NCI-H524 treated with DMSO at 0.1 percent for 48 hours (cell line): ENCODE measurements around the gene NAPA.
"Not testable (repeated sequence)": the region's sequence is repeated elsewhere in the genome, so short reads cannot be mapped to it uniquely, and the experiment has no call there.

Experiments
- DNase-seq: peaks from one replicate; lab custom pipeline; 2025; lab: John Stamatoyannopoulos, UW

The NAPA gene

DNA sequence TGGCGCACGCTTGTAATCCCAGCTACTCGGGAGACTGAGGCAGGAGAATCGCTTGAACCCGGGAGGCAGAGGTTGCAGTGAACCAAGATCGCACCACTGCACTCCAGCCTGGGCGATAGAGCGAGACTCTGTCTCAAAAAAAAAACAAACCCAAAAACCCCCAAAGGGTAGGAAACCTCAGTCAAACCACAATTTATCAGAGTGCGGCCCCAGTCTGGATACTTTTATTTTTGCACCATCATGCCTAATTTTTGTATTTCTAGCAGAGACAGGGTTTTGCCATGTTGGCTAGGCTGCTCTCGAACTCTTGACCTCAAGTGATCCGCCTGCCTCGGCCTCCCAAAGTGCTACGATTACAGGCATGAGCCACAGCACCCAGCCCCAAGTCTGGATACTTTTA lies 28.6 kb downstream of the NAPA start:
- not testable (repeated sequence) for DNase-seq

DNA sequence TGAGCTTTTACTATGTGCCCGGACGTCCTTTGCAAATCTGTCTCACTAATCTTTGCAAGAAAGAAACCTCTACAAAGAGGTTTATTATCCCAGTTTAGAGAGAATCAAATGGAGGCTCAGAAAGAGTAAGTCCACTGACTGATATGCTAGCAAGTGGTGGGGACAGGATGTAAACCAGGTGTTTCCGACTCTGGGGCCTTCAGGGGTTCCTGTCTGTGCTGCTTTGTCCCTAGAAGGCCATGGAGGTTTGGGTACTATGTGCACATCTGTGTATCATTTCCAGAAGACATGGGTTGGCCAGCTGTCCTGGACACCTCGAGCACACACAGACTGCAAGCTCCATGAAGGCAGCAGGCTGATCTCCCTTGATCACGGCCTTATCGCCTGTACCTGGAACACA lies 29.7 kb downstream of the NAPA start:
- no peak for DNase-seq

DNA sequence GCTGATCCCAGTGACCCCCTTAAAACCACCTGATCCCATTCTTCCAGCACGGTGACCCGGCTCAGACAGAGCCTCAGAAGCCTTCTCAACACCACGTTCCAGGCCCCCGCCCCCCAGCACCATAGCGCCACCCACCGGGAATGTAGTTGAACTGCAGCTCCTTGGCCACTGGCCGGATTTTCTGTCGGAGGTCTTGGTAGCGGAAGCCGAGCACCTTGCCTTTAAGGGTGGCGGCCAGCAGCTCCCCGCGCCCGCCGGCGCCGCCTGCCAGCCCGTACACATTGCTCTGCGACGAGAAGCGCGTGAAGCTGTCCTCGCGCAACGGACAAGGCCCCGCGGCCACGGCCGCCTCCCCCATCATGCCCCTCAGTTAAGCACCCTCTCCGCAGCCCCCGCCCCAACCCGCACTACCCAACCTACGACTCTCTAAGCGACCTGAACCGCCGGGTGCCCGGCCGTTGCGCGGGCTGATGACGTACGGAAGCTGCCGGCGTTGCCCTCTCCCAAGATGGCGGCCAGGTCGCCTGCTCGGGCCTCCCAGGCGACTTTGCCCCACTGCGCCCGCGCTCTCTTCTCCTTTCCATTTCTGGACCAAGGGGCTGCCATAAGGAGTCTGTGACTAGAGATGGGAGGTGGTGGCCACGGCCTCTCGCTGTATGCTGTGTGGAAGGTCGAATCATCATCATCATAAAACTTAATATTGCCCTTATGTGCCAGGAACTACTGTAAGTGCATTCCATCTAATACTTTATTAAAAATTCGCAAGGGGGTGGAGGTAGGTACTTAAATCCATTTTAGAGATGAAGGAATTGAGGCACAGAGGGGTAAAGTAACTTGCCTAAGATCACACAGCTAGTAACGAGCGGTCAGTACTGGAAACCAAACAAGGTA lies 30.8 kb downstream of the NAPA start, which contains the start of gene KPTN:
KPTN (minus strand) TSS at position 420 of the 891 bp plus-strand sequence; CDS start at position 361, 59 bp downstream.
- DNase-seq: peak; percentile 48

DNA sequence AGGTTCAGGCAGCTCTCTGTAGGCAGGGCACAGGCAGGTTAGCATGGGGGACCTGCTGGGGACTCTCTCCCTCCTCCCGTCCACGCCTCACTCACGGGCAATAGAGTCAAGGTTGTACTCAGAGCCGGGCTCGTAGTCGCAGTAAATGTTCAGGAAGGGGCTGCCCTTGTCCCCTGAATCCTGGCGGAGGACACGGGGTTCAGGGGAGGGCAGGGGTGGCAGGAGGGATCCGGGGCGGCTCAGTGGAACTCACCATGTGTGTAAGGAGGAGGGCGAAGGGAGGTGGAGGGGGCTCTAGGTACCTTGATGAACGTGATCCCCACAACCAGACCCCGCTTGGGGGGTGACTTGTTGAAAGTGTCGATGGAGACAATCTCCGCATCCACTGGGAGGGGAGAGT lies 31.7 kb downstream of the NAPA start:
- no peak for DNase-seq

DNA sequence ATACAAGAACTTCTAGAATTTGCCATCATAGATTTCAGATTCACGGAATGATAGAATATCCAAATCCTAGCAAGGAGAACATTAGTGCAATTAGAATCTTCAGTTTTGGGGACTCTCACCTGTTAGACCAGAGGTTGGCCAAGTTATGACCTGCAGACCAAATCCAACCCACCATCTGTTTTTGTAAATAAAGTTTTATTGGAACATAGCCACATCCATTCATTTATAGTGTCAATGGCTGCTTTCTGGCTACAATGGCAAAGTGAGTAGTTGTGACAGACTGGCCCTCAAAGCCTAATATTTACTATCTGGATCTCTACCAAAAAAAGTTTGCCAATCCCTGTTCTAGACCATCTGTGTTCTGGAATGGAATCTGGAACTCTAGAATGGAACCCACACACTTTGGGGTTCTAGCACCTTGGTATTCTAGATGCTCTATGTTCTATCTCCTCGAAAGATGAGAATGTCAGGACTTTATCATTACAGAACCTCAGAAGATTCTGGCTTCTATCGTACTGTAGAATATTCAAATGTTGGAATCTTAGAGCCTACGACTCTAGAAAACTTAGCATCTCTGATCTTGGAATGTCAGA lies 33.3 kb downstream of the NAPA start:
- no peak for DNase-seq

DNA sequence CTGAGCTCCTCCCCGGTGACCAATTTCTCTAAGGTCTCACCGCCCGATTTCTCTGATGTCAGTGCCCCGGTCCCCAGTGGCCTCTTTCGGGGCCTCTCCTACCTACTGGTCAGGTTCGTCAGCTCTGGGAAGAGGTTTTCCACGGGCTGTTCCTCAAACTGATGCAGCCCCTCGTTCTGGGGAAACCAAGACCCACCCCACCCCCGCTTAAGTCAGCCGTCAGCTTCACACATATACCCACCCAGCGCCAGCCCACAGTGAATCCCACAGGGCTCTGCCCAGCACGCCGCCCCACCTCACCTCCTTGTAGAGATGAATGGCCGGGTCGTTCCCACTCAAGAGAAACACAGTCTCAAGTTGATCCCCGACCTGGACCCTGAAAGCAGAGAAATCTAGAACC lies 34.2 kb downstream of the NAPA start:
- no peak for DNase-seq

DNA sequence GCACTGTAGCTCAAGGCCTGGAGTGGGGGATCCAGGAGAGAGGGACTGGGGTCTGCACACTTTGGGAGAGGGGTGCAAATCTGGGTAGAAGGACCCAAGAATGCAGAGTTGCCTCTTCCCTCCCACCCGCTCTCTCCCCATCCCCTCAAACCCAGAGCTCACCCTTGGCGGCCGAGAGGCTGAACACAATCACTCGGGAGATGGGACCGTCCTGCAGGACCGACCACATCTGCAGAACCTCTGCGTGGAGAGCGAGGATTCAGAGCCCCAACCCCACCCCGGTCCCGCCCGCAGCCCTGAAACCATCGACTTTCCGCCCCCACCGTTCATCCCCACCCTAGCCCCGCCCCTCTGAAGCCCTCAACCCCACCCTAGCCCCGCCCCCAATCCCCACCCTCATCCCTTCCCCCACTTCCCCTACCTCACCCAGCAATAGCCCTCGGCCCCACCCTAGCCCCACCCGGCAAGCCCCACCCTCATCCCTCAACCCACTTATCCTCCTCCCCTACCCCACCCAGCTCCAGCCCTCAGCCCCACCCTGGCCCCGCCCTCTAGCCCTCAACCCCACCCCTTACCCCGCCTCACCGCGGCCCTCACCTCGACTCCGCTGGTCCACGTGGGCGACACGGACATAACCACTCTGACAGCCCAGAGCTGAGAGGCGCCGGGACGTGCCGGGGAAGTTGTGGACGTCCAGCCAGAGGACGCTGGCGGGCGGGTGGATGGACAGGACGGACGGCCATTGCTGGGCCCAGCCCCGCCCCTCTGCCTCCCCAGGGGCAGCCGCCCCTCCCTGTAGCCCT lies 35.0 kb downstream of the NAPA start:
- DNase-seq: no peak

DNA sequence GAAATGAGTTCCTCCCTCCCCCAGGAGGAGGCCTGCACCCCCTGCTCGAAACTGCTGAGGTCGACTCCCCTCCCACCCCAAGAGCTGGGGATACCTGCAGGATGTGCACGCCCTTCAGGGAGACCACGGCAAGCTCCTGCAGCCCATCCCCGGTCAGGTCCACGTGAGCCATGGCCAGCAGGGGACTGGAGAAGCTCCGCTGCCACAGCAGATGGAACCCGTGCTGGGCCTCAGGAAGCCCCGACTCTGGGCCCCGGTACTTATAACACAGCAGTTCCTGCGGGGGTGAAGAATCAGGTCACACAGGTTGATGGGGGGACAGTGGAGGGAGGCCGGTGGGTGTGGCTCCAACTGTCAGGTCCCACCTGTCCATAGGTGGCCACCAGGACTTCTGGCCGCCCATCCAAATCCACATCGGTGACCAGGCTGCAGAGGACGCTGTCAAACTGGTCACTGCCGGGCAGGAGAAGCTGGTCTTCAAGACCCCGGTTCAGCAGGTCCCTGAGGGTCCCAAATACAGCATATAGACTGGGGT lies 38.4 kb downstream of the NAPA start:
- DNase-seq: no peak

DNA sequence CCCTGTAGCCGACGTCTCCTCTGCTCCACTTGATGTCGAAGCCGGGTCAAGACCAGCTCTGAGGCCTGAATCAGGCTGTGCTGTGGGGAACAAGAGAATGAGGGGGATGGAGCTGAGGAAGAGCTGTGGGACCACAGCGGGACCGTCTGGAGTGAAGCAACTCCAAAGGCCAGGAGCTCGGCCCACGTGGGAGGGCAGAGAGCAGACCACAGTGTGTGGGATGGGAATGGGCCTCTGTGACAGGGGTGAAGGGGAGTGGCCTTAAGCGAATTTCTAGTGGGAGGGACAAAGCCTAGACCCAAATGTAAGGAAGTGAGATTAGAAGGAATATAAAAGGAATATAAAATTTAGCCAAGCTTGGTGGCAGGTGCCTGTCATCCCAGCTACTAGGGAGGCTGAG lies 39.4 kb downstream of the NAPA start:
- no peak for DNase-seq

DNA sequence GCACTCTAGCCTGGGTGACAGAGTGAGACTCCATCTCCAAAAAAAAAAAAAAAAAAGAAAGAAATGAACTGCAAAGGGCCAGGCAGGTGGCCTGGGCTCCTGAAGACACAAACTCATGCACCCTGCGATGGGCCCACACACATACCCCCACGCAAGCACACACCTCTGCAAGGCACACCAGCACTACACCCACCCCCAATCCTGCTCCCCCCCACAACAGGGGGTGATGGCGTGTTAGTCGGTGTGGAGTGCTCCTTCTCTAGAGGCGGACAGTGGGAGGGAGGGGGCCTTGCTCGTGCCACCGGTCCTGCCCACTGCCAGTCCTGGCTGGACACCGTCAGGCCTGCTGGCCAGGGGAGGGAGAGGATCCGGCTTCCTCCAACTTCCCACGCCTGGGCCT lies 41.5 kb downstream of the NAPA start:
- DNase-seq: no peak

DNA sequence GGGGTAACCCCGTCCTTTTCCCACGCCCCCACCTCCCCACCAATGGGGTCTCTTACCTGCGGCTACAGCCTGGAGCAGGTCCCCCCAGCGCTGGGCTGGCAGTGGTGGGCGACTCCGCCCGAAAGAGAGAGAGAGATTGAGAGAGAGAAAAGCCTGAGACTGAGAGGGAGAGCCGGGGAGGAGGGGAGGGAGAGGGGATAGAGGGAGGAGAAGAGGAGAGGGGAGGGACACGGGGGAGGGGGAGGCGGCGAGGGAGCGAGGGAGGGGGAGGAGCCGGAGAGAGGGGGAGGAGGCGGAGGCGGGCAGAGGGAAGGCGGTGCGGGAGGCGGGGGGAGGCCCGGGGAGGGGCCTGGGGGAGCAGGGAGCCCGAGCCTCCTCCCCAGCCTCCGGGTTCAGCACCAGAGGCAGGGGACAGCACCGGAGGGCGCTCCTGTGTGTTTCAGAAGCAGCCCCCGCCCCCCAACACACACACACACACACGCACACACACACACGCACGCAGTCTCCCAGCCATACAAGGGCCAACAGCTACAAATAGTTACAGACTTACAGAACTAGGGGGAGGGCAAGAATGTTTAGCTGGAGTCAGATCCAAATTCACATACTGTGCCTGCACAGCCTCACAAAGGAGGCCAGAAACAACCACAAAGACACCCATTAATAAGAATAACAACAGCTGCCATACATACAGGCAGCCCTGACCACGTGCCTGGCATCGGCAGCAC lies 43.0 kb downstream of the NAPA start, which contains the start of gene SLC8A2:
SLC8A2 (minus strand) TSS at position 161 of the 725 bp plus-strand sequence. CDS start 5,490 bp downstream, outside the sequence.
- DNase-seq: peak; percentile 18

DNA sequence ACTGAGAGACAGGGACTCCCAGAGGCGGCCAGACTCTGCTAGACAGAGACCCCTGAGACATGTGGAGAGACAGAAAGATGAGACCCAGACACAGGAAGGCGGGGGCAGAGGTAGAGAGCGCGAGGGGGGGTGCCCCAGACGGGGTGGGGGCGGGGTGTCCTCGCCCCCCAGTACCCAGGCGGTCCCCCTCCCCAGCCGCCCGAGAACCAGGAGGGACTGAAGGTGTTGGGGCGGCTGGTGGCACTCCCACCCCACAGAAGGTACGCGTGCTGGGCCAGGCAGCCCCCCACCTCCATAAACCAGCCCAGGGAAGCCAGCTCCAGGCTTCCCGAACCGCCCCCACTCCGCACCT lies 43.5 kb downstream of the NAPA start:
- DNase-seq: no peak

DNA sequence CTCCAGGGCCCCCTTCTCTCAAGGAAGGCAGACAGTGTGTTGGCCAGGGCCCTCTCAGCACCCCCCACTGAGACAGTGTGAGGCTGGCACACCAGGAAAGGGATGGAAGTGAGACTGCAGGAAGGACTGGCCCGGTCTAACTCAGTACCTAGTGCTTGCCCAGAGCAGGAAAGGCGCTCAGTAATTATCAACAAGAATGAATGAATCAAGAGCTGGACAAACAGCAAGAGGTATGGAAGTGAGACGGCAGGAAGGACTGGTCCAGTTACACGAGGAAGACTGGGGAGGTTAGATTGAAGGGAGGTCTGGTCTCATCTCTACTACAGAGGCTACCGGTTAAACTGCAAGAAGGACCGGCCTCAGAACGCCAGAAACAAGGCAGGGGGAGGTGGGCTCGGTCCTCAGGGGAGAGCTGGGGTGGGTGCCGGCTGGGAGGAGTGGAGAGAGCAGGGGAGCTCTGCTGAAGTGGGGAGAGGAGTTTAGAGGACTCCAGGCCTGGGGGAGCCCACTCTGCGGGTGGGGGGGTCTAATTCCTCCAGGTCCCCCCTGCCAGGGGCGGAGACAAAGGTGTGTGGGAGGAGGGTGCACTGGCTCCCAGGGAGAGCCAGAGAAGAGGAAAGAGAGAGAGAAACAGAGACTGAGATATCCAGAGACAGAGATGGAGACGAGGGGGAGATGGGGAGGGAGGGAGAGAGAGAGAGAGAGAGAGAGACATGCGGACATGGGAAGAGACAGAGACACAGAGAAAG lies 44.2 kb downstream of the NAPA start:
- no peak for DNase-seq

DNA sequence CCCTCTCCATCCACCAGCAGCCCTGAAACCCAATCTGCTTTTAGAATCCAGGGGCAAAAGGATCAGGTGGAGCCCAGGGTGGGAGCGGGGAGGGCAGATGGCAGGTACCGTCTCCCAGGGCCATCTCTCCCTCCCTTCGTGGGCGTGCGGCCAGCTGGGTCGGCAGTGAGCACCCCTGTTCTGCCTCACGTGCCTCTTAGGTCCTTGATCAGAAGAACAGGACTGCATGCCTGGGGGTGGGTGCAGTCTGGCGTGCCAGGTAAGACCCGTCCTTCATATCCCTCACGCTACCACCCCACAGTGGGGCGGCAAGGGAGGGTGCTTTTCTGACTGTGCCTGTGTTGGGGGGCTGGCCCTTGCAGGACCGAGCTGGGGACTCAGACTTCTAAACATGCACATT lies 45.1 kb downstream of the NAPA start:
- peak; percentile 44 for DNase-seq

DNA sequence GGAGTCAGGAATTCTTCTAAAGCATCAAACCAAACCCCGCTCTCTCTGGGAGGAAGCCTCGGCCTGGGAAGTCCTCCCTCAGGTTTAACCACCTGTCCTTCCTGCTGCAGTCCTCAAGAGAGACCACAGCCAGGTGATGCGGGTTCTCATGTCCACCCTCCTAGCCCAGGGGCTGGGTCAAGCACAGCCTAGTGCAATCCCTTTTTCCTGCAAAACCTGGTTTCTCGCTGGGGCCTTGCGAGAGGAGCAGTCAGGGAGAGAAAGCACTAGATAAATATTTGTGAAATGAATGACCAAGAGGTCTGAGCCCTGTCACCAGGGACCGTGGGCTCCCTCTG lies 45.5 kb downstream of the NAPA start:
- DNase-seq: no peak

DNA sequence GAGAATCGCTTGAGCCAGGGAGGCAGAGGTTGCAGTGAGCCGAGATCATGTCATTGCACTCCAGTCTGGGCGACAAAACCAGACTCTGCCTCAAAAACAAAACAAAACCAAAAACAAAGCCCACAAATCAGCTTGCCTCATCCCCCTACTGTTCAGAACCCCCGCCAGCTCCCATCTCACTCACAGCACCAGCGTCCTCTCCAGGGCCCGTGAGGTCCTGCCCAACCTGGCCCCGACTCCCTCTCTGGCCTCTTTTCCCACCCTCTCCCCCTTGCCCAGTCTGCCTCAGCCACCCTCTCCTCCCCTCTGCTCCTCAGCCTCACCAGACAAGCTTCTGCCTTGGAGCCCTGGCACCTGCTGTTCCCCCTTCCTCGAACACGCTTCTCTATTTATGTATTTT lies 46.9 kb downstream of the NAPA start:
- no peak for DNase-seq

DNA sequence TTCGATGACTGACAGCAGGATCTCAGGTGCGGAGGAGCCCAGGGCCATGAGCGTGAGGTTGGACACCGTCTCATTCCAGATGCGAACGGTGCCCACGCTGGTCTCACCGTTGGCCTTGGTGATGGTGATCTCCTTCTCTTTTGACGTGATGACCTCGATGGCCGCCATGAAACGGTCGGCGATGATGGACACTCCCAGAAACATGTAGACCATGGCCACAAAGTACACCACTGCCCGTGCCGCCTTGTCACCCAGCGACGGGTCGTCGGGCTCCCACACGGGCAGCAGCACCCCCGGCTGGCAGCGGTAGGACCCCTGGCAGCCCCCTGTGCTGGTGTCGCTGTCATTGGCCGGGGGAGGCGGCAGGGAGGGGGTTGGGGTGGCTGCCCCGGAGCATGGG lies 48.9 kb downstream of the NAPA start:
- DNase-seq: no peak

DNA sequence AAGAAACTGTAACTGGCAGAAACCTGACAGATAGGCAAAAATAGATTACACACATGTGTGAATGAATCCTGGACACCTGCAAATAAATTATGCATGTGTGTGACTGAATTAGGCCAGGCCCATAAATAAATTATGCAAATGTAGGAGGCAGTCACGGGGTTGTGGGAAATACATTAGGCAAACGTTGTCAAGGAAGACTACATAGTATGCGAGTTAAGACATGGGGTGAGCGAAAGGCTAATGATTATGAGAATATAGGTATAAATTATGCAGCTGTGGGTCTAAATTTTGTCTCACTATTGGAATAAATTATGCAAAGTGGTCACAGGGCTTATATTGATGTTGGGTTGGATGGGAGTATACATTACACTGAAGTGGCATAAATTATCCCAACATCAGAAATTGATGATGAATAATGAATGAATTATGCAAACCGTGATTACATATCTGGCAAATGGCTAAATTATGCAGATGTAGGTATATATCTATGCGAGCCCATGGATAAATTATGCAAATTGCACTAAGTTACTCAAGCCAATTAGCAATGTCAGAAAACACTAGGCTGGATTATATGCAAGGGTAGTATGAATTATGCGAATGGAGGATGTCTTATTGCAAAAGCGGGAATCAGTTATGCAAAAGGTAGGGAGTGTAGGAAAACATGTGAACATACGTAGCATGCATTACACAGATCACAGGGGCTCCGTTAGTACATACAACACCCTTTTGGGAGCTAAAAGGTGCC lies 50.0 kb downstream of the NAPA start:
- DNase-seq: no peak

DNA sequence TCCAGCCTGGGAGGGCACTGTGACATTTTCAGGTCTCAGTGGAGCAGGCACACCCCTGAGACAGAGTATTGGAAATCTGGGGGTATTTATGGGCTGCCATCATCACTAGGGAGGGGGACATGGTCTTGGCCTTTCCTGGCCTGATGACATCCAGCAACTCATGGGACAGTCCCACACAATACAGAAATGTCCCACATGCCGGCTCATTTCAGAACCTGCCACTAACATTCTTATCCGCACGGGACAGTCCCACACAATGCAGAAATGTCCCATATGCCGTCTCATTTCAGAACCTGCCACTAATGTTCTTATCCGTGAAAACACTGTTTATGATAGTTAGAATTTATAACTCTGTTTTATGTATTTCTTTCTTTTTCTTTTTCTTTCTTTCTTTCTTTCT lies 53.0 kb downstream of the NAPA start:
- DNase-seq: no peak

DNA sequence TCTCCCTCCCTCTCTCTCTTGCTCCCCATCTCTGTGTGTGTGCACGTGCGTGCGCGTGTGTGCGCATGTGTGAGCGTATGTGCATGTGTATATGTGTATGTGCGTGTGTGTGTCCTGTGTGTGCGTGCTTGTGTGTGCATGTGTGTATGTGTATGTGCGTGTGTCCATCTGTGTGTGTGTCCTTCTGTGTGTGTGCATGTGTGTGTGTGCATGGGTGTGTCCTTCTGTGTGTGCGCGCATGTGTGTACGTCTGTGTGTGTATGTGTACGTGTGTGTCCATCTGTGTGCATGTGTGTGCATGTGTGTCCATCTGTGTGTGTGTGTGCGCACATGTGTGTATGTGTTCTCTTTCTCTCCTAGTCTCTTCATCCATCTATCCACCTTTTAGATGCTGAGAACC lies 55.4 kb downstream of the NAPA start:
- DNase-seq: no peak
